ENCODE measurements around the gene RBM44.
A peak's percentile ranks its signal among the peaks of the same experiment; 100 is the strongest.
"Not testable (repeated sequence)": the region's sequence is repeated elsewhere in the genome, so short reads cannot be mapped to it uniquely, and the experiment has no call there.

The RBM44 gene

GRCh38 chr2:237783678-237784077 is 14.9 kb upstream of the RBM44 start:
- not testable (repeated sequence) for DNase-seq

GRCh38 chr2:237786936-237787335 is 11.6 kb upstream of the RBM44 start:
- no peak for DNase-seq

GRCh38 chr2:237790353-237790752 is 8.2 kb upstream of the RBM44 start:
- no peak for DNase-seq

- DNase-seq, result no peak
Measured at GRCh38 chr2:237791977-237792727, 6.4 kb upstream of the RBM44 start.

- DNase-seq, result no peak
Measured at GRCh38 chr2:237797253-237797652, 1.3 kb upstream of the RBM44 start.

GRCh38 chr2:237799060-237799428 is 465 bp downstream of the RBM44 start:
- no peak for DNase-seq

GRCh38 chr2:237801466-237801865 is 2.9 kb downstream of the RBM44 start:
- no peak for DNase-seq

GRCh38 chr2:237806334-237806733 is 7.8 kb downstream of the RBM44 start:
- no peak for DNase-seq

GRCh38 chr2:237815637-237816036 is 17.1 kb downstream of the RBM44 start:
- DNase-seq, result no peak

- no peak for DNase-seq
Measured at GRCh38 chr2:237816531-237816930, 18.0 kb downstream of the RBM44 start.

- no peak for DNase-seq
Measured at GRCh38 chr2:237818066-237818473, 19.5 kb downstream of the RBM44 start.

GRCh38 chr2:237819231-237819630 is 20.7 kb downstream of the RBM44 start:
- no peak for DNase-seq

- no peak for DNase-seq
Measured at GRCh38 chr2:237820421-237820820, 21.8 kb downstream of the RBM44 start.

- DNase-seq, result no peak
Measured at GRCh38 chr2:237823544-237823943, 25.0 kb downstream of the RBM44 start.

GRCh38 chr2:237824085-237824484 is 25.5 kb downstream of the RBM44 start:
- DNase-seq, result no peak

- DNase-seq, result no peak
Measured at GRCh38 chr2:237827421-237827987, 28.9 kb downstream of the RBM44 start.

- DNase-seq, result no peak
Measured at GRCh38 chr2:237830522-237830921, 31.9 kb downstream of the RBM44 start.

GRCh38 chr2:237833546-237833945 is 35.0 kb downstream of the RBM44 start:
- no peak for DNase-seq

GRCh38 chr2:237835372-237835771 is 36.8 kb downstream of the RBM44 start:
- DNase-seq, result no peak

GRCh38 chr2:237841051-237841450 is 42.5 kb downstream of the RBM44 start:
- DNase-seq, result no peak

- DNase-seq, result not testable (repeated sequence)
Measured at GRCh38 chr2:237848940-237849339, 50.4 kb downstream of the RBM44 start.

GRCh38 chr2:237854295-237854694 is 55.7 kb downstream of the RBM44 start:
- no peak for DNase-seq

- DNase-seq, result no peak
Measured at GRCh38 chr2:237857791-237858190, 59.2 kb downstream of the RBM44 start.

- DNase-seq, result peak; percentile 25
Measured at GRCh38 chr2:237858294-237859081, 59.9 kb downstream of the RBM44 start.
